Stimulated activated CD4-positive, alpha-beta T cell treated with anti-CD3 and anti-CD28 coated beads, Interleukin-1b, Interleukin-23, amount 100 ng/mL, for 4 hours (primary cell): ENCODE measurements around the gene FKBP1A.
"Not testable (repeated sequence)": the region's sequence is repeated elsewhere in the genome, so short reads cannot be mapped to it uniquely, and the experiment has no call there.

Experiments
- DNase-seq, 2 donors: peaks; one replicate each; pipeline ENCODE4 v3.0.0-alpha.2; 2020; ENCODE audit warnings: low read depth in 2 of 2

The FKBP1A gene

GRCh38 chr20:1417273-1417672, 24.4 kb upstream of the FKBP1A start:
- no peak for DNase-seq

- DNase-seq, result no peak
Measured at GRCh38 chr20:1415667-1416468, 23.0 kb upstream of the FKBP1A start.

GRCh38 chr20:1414982-1415381, 22.1 kb upstream of the FKBP1A start:
- DNase-seq, result no peak

- no peak for DNase-seq
Measured at GRCh38 chr20:1405801-1406200, 12.9 kb upstream of the FKBP1A start.

GRCh38 chr20:1403624-1404023, 10.8 kb upstream of the FKBP1A start:
- DNase-seq, result no peak

GRCh38 chr20:1402149-1402548, 9.3 kb upstream of the FKBP1A start:
- DNase-seq, result no peak

- DNase-seq, result no peak
Measured at GRCh38 chr20:1401451-1401907, 8.6 kb upstream of the FKBP1A start.

- not testable (repeated sequence) for DNase-seq
Measured at GRCh38 chr20:1399678-1400366, 7.0 kb upstream of the FKBP1A start.

- DNase-seq, result not testable (repeated sequence)
Measured at GRCh38 chr20:1398185-1398584, 5.3 kb upstream of the FKBP1A start.

- DNase-seq, result no peak
Measured at GRCh38 chr20:1397710-1398109, 4.9 kb upstream of the FKBP1A start.

- DNase-seq, result no peak
Measured at GRCh38 chr20:1396702-1397101, 3.8 kb upstream of the FKBP1A start.

- DNase-seq, result no peak
Measured at GRCh38 chr20:1396264-1396663, 3.4 kb upstream of the FKBP1A start.

- DNase-seq, result no peak
Measured at GRCh38 chr20:1394686-1395085, 1.8 kb upstream of the FKBP1A start.

- DNase-seq, result no peak
Measured at GRCh38 chr20:1393507-1393882, 641 bp upstream of the FKBP1A start.

GRCh38 chr20:1392443-1392692, 486 bp downstream of the FKBP1A start:
- DNase-seq, result no peak

- no peak for DNase-seq
Measured at GRCh38 chr20:1391640-1392442, 1.0 kb downstream of the FKBP1A start.

- DNase-seq, result no peak
Measured at GRCh38 chr20:1390581-1391403, 2.1 kb downstream of the FKBP1A start.

GRCh38 chr20:1389703-1390580, 2.9 kb downstream of the FKBP1A start:
- DNase-seq, result no peak

- DNase-seq, result no peak
Measured at GRCh38 chr20:1388741-1389483, 3.9 kb downstream of the FKBP1A start.

- no peak for DNase-seq
Measured at GRCh38 chr20:1388253-1388652, 4.6 kb downstream of the FKBP1A start.
